Suprapubic skin (tissue), 4 donors: ENCODE data around the gene ANKFN1.

Experiments
- POLR2A ChIP-seq, 2 donors: fragments of 450-650 bp; IDR thresholded peaks; one replicate each; pipeline ENCODE4 v1.6.1; 2017; ENCODE audit warnings: antibody characterized with exemption in 2 of 2, mild to moderate bottlenecking in 2 of 2, moderate library complexity in 2 of 2
- POLR2AphosphoS5 ChIP-seq, 3 donors: sonication (generic); formaldehyde crosslinking; IDR thresholded peaks; one replicate each; pipeline ENCODE4 v1.6.1; 2017; ENCODE audit warnings: antibody characterized with exemption in 3 of 3
- TF ChIP-seq, protein P1 (sequence below), 2 donors: fragments of 200-600 bp in 1 of 2; fragments of 450-650 bp in 1 of 2; sonication (generic) in 1 of 2; IDR thresholded peaks; one replicate each; pipeline ENCODE4 v1.5.1; 2016 to 2019; ENCODE audit warnings: antibody characterized with exemption in 2 of 2, mild to moderate bottlenecking in 1 of 2, moderate library complexity in 1 of 2

GRCh38 chr17:56158915-56159825 is 5.9 kb downstream of the ANKFN1 start:
- TF ChIP-seq, protein P1, sequence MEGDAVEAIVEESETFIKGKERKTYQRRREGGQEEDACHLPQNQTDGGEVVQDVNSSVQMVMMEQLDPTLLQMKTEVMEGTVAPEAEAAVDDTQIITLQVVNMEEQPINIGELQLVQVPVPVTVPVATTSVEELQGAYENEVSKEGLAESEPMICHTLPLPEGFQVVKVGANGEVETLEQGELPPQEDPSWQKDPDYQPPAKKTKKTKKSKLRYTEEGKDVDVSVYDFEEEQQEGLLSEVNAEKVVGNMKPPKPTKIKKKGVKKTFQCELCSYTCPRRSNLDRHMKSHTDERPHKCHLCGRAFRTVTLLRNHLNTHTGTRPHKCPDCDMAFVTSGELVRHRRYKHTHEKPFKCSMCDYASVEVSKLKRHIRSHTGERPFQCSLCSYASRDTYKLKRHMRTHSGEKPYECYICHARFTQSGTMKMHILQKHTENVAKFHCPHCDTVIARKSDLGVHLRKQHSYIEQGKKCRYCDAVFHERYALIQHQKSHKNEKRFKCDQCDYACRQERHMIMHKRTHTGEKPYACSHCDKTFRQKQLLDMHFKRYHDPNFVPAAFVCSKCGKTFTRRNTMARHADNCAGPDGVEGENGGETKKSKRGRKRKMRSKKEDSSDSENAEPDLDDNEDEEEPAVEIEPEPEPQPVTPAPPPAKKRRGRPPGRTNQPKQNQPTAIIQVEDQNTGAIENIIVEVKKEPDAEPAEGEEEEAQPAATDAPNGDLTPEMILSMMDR (IDR thresholded peaks at IDR 0.05) = no peak
- TF ChIP-seq POLR2AphosphoS5 (IDR thresholded peaks at IDR 0.05) = no peak
- no peak for TF ChIP-seq POLR2A (IDR thresholded peaks at IDR 0.05)
